ENCODE results near the gene NBR1.
"Not testable (repeated sequence)": the region's sequence is repeated elsewhere in the genome, so short reads cannot be mapped to it uniquely, and the experiment has no call there.

NBR1 gene

GRCh38 chr17:43159957-43160356 is 11.1 kb upstream of the NBR1 start:
- not testable (repeated sequence) for DNase-seq

- DNase-seq = not testable (repeated sequence)
Measured at GRCh38 chr17:43165971-43166370, 5.0 kb upstream of the NBR1 start.

- DNase-seq = no peak
Measured at GRCh38 chr17:43169561-43170139, 1.4 kb upstream of the NBR1 start.

GRCh38 chr17:43170140-43170765 is 761 bp upstream of the NBR1 start:
- peak; percentile 95 for DNase-seq

- no peak for DNase-seq
Measured at GRCh38 chr17:43171586-43172487, 823 bp downstream of the NBR1 start.

- DNase-seq = no peak
Measured at GRCh38 chr17:43175213-43176118, 4.5 kb downstream of the NBR1 start.

GRCh38 chr17:43176119-43176570 is 5.1 kb downstream of the NBR1 start:
- DNase-seq = no peak

GRCh38 chr17:43183921-43184320 is 12.9 kb downstream of the NBR1 start:
- DNase-seq = no peak

GRCh38 chr17:43186656-43187055 is 15.6 kb downstream of the NBR1 start:
- DNase-seq = not testable (repeated sequence)

GRCh38 chr17:43193251-43193650 is 22.2 kb downstream of the NBR1 start:
- no peak for DNase-seq

- no peak for DNase-seq
Measured at GRCh38 chr17:43199633-43200032, 28.6 kb downstream of the NBR1 start.

GRCh38 chr17:43200127-43200526 is 29.1 kb downstream of the NBR1 start:
- no peak for DNase-seq

- not testable (repeated sequence) for DNase-seq
Measured at GRCh38 chr17:43203013-43203412, 32.0 kb downstream of the NBR1 start.

GRCh38 chr17:43210576-43210975 is 39.6 kb downstream of the NBR1 start:
- DNase-seq = no peak

- no peak for DNase-seq
Measured at GRCh38 chr17:43211123-43211479, 40.1 kb downstream of the NBR1 start.

GRCh38 chr17:43211480-43212402 is 40.7 kb downstream of the NBR1 start, which contains the start of gene TMEM106A:
Gene TMEM106A (plus strand): TSS chr17:43211875. CDS start chr17:43213042, 1,167 bp downstream.
- DNase-seq = no peak

GRCh38 chr17:43212641-43213490 is 41.9 kb downstream of the NBR1 start:
- DNase-seq = no peak

GRCh38 chr17:43213545-43213944 is 42.5 kb downstream of the NBR1 start:
- no peak for DNase-seq

GRCh38 chr17:43215341-43215740 is 44.3 kb downstream of the NBR1 start:
- DNase-seq = no peak

GRCh38 chr17:43216369-43216761 is 45.4 kb downstream of the NBR1 start:
- DNase-seq = no peak

Measured in NCI-H510A (cell line).